ENCODE data around the gene ATP9B. TPM values are rescaled to one million over a fixed set of nuclear protein-coding genes. Genes with fewer than 3 reads are reported as not detected.

Gene ATP9B
- total RNA-seq, 1 donor from 2014 or later, result 12.6 TPM

- no peak overlapping the region for H3K27ac ChIP-seq (replicated peaks)
- no peaks in the 10 kb centered on the region for H3K27me3 ChIP-seq (ENCODE audit: low read depth)
- no peaks in the 10 kb centered on the region for H3K4me1 ChIP-seq
- no peak for DNase-seq
- no peak for TF ChIP-seq CTCF (IDR thresholded peaks at IDR 0.05; ENCODE audit: borderline replicate concordance)
- intact Hi-C loops (cut with micrococcal nuclease), result no loop called here
- no peak overlapping the region for H3K4me3 ChIP-seq
- H3K9me3 ChIP-seq (replicated peaks), result no peaks in the 10 kb centered on the region
- peaks cover 24% of the 10 kb centered on the region for H3K36me3 ChIP-seq
These were observed 124.6 kb downstream of the ATP9B start for GRCh38 chr18:79193826-79194225.

- TF ChIP-seq CTCF (IDR thresholded peaks at IDR 0.05; ENCODE audit: borderline replicate concordance), result no peak
- Histone ChIP-seq H3K4me1 (no peaks in the 10 kb centered on the region), H3K9me3 (replicated peaks) (no peaks in the 10 kb centered on the region), H3K4me3 (no peak overlapping the region), H3K27me3 (ENCODE audit: low read depth) (no peaks in the 10 kb centered on the region), H3K36me3 (peaks cover 21% of the 10 kb centered on the region), H3K27ac (replicated peaks) (no peak overlapping the region)
- intact Hi-C loops (cut with micrococcal nuclease), result no loop called here
- no peak for DNase-seq
These were observed 126.8 kb downstream of the ATP9B start for GRCh38 chr18:79195716-79196683.

GRCh38 chr18:79197531-79197930, 128.3 kb downstream of the ATP9B start:
- Histone ChIP-seq H3K4me1 (no peaks in the 10 kb centered on the region), H3K27me3 (ENCODE audit: low read depth) (no peaks in the 10 kb centered on the region), H3K9me3 (replicated peaks) (no peaks in the 10 kb centered on the region), H3K27ac (replicated peaks) (no peak overlapping the region), H3K36me3 (peaks cover 21% of the 10 kb centered on the region), H3K4me3 (no peak overlapping the region)
- no peak for DNase-seq
- TF ChIP-seq CTCF (IDR thresholded peaks at IDR 0.05; ENCODE audit: borderline replicate concordance), result no peak
- intact Hi-C loops (cut with micrococcal nuclease), result no loop called here

- H3K36me3 ChIP-seq, result peaks cover 8% of the 10 kb centered on the region
- DNase-seq, result no peak
- no peak overlapping the region for H3K27ac ChIP-seq (replicated peaks)
- no peaks in the 10 kb centered on the region for H3K9me3 ChIP-seq (replicated peaks)
- intact Hi-C loops (cut with micrococcal nuclease), result no loop called here
- no peaks in the 10 kb centered on the region for H3K4me1 ChIP-seq
- no peaks in the 10 kb centered on the region for H3K27me3 ChIP-seq (ENCODE audit: low read depth)
- no peak overlapping the region for H3K4me3 ChIP-seq
- TF ChIP-seq CTCF (IDR thresholded peaks at IDR 0.05; ENCODE audit: borderline replicate concordance), result no peak
These were observed 130.6 kb downstream of the ATP9B start for GRCh38 chr18:79199691-79200374.

- intact Hi-C loops (cut with micrococcal nuclease), result no loop called here
- no peak for TF ChIP-seq CTCF (IDR thresholded peaks at IDR 0.05; ENCODE audit: borderline replicate concordance)
- no peaks in the 10 kb centered on the region for H3K27me3 ChIP-seq (ENCODE audit: low read depth)
- no peak overlapping the region for H3K4me3 ChIP-seq
- no peak overlapping the region for H3K27ac ChIP-seq (replicated peaks)
- H3K9me3 ChIP-seq (replicated peaks), result no peaks in the 10 kb centered on the region
- H3K4me1 ChIP-seq, result no peaks in the 10 kb centered on the region
- H3K36me3 ChIP-seq, result no peaks in the 10 kb centered on the region
- peak; percentile 49 for DNase-seq
These were observed 131.5 kb downstream of the ATP9B start for GRCh38 chr18:79200546-79201268.

Measured in left ventricle myocardium inferior (tissue), 1 donor.